Measurements from ENCODE around the gene RHOG. TPM values are rescaled to one million over a fixed set of nuclear protein-coding genes. Genes with fewer than 3 reads are reported as not detected.

RHOG gene
- total RNA-seq, 1 donor from 2014 or later, result 24.2 TPM

DNA sequence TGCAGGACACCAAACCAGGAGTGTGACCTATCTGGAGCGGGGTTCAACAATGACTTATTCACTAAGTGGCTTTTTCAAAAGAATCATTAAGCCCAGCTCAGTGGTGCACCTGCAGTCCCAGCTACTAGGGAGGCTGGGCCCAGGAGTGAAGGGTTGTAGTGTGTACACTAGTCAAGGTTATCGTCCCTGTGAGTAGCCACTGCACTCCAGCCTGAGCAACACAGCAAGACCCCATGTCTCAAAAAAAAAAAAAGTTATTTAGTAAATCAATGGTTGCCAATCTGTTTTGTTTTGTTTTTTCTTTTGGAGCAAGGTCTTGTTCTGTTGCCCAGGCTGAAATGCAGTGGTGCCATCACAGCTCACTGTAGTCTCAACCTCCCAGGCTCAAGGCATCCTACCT is 7.9 kb downstream of the RHOG start:
- Mint-ChIP-seq H3K27me3 (ENCODE audit: low read depth) (no peaks in the 10 kb centered on the region), H3K4me1 (peaks cover 12% of the 10 kb centered on the region), H3K27ac (no peak overlapping the region), H3K9me3 (no peaks in the 10 kb centered on the region), H3K36me3 (peaks cover 9% of the 10 kb centered on the region), H3K4me3 (no peak overlapping the region)
- DNase-seq (ENCODE audit: low spot score in 2 of 2, unreplicated experiment in 2 of 2), result no peak
- TF ChIP-seq, protein P1, sequence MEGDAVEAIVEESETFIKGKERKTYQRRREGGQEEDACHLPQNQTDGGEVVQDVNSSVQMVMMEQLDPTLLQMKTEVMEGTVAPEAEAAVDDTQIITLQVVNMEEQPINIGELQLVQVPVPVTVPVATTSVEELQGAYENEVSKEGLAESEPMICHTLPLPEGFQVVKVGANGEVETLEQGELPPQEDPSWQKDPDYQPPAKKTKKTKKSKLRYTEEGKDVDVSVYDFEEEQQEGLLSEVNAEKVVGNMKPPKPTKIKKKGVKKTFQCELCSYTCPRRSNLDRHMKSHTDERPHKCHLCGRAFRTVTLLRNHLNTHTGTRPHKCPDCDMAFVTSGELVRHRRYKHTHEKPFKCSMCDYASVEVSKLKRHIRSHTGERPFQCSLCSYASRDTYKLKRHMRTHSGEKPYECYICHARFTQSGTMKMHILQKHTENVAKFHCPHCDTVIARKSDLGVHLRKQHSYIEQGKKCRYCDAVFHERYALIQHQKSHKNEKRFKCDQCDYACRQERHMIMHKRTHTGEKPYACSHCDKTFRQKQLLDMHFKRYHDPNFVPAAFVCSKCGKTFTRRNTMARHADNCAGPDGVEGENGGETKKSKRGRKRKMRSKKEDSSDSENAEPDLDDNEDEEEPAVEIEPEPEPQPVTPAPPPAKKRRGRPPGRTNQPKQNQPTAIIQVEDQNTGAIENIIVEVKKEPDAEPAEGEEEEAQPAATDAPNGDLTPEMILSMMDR (IDR thresholded peaks at IDR 0.05; ENCODE audit: unreplicated experiment), result no peak

DNA sequence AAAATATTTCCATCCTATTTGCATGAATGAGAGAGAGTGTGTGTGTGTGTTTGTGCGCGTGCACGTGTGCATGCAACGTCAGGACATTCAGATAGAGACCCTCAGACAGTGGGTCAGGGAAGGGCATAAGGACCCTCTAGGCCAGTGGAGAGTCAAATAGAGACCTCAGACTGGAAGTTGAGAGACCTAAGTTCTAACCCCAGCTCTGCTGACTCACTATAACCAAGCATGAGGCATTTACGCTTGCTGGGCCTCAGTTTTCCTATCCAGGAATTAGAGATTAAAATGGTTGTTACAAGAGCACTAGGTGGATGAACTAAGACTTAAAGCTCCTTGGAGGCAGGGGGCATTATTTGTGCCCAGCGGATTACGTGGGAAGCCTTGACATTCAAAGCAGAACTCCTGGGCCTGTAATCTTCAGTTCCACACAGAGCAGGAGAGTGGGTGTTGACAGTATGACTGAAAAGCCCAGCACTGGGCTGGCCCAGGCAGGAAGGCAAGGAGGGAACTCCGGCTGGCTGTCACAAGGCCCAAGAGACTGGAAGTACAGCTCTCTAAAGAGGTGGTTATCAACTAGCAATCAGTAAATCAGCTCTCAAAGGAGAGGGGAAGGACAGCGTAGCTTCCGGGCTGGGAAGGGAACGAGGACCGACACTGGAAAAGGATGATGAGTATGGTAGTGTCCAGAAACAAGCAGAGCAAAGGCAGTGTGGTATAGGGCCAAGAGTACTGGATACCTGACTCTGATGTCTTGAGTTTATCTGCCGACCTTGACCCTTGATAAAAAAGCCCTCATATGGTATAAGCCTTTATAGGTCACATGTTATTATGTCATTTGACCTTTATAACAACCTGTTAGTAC is 9.2 kb downstream of the RHOG start:
- H3K27ac Mint-ChIP-seq, result no peak overlapping the region
- TF ChIP-seq, protein P1 (IDR thresholded peaks at IDR 0.05; ENCODE audit: unreplicated experiment), result no peak
- H3K27me3 Mint-ChIP-seq (ENCODE audit: low read depth), result no peaks in the 10 kb centered on the region
- H3K36me3 Mint-ChIP-seq, result peaks cover 14% of the 10 kb centered on the region
- no peak overlapping the region for H3K4me3 Mint-ChIP-seq
- H3K4me1 Mint-ChIP-seq, result peaks cover 8% of the 10 kb centered on the region
- no peaks in the 10 kb centered on the region for H3K9me3 Mint-ChIP-seq
- no peak for DNase-seq (ENCODE audit: low spot score in 2 of 2, unreplicated experiment in 2 of 2)

DNA sequence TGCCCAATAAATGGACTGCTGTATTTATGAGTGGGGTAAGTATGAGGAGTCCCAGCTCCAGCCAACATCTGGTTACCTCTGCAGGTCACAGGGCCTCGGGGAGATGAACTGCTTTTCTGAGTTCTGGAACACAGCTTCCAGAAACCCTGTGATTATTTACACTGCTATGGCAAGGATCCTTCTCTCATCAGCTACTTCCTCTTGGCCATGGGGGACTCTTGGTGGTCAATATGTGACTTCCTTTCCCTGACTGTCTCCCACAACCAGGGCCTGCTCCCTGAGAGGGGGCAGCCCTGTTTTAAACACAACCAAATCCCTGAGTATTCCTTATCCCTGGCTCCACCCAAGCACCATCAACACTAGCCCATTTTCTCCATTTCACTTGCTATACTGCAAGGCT is 10.0 kb downstream of the RHOG start:
- Mint-ChIP-seq H3K27ac (no peak overlapping the region), H3K36me3 (peaks cover 18% of the 10 kb centered on the region)

DNA sequence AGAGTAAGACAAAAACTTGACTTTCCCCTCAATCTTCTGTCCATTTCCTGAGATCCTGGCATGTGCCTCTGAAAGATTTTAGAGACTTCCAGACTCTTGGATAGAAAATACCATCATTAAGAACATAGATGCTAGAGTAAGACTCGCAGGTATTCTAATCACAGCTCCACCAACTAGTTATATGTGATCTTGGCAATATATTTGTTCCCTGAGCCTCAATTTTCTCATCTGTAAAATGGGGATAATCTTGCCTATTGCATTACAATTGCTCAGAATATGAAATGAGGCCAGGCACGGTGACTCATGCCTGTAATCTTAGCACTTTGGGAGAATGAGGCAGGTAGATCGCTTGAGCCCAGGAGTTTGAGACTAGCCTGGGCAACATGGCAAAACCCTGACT is 10.7 kb downstream of the RHOG start:
- Mint-ChIP-seq H3K4me1 (peaks cover 5% of the 10 kb centered on the region), H3K36me3 (peaks cover 18% of the 10 kb centered on the region), H3K9me3 (no peaks in the 10 kb centered on the region), H3K4me3 (no peak overlapping the region), H3K27ac (no peak overlapping the region), H3K27me3 (ENCODE audit: low read depth) (no peaks in the 10 kb centered on the region)
- no peak for DNase-seq (ENCODE audit: low spot score in 2 of 2, unreplicated experiment in 2 of 2)
- TF ChIP-seq, protein P1 (IDR thresholded peaks at IDR 0.05; ENCODE audit: unreplicated experiment), result no peak

More for the DNA sequence above, 10.0 kb downstream of the RHOG start:
- no peak for DNase-seq (ENCODE audit: low spot score in 2 of 2, unreplicated experiment in 2 of 2)
- no peaks in the 10 kb centered on the region for H3K27me3 Mint-ChIP-seq (ENCODE audit: low read depth)
- no peak overlapping the region for H3K4me3 Mint-ChIP-seq
- no peaks in the 10 kb centered on the region for H3K9me3 Mint-ChIP-seq
- TF ChIP-seq, protein P1 (IDR thresholded peaks at IDR 0.05; ENCODE audit: unreplicated experiment), result no peak
- H3K4me1 Mint-ChIP-seq, result peaks cover 8% of the 10 kb centered on the region

DNA sequence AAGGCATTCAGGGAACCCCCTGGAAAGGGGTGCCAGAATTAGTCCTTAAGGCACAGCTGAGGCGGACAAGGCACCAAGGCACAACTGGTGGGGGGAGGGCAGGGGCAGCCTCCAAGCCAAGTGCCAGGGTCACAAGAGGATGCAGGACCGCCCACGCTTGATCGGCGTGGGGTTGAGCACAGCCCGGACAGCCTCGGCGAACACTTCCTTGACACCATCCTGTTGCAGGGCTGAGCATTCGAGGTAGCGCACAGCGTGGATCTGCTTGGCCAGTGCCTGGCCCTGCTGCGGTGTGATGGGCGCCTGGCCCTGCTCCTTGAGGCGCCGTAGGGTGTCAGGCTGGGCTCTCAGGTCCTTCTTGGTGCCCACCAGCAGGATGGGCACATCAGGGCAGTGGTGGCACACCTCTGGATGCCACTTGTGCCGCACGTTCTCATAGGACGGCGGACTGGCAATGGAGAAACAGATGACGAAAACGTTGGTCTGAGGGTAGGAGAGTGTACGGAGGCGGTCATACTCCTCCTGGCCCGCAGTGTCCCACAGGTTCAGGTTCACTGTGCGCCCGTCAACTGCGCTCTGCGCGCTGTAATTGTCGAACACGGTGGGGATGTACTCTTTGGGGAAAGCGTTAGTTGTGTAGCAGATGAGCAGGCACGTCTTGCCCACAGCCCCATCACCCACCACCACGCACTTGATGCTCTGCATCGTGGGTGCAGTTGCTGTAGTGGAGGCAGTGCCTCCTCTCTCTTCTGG is 13.1 kb downstream of the RHOG start:
- Mint-ChIP-seq H3K4me1 (no peaks in the 10 kb centered on the region), H3K27me3 (ENCODE audit: low read depth) (no peaks in the 10 kb centered on the region), H3K4me3 (no peak overlapping the region), H3K27ac (no peak overlapping the region), H3K9me3 (no peaks in the 10 kb centered on the region), H3K36me3 (peaks cover 26% of the 10 kb centered on the region)
- DNase-seq (ENCODE audit: low spot score in 2 of 2, unreplicated experiment in 2 of 2), result no peak
- TF ChIP-seq, protein P1 (IDR thresholded peaks at IDR 0.05; ENCODE audit: unreplicated experiment), result no peak

All from mesothelial cell of epicardium (in vitro differentiated cells).